Psoas muscle (tissue), 8 donors: ENCODE measurements around the gene NOC2L. TPM values are rescaled to one million over a fixed set of nuclear protein-coding genes. Genes with fewer than 3 reads are reported as not detected.

Experiments used
- ATAC-seq, 4 donors: fragments of 200-7000 bp; cut with Tn5 transposase; one replicate each; pipeline ENCODE4 v1.9.1; 2020; ENCODE audit warnings: moderate library complexity in 3 of 4, mild to moderate bottlenecking in 2 of 4
- DNase-seq, 2 donors: peaks; one replicate each; pipeline ENCODE4 v3.0.0-alpha.2; 2020
- H3K27ac ChIP-seq: fragments of 200-600 bp; one replicate; pipeline ENCODE4 v1.8.0; 2022
- H3K27me3 ChIP-seq, 3 donors: fragments of 200-600 bp in 1 of 3; one replicate each; pipeline versions ENCODE4 v1.6.1 to v1.8.0; 2013 to 2022; ENCODE audit warnings: low read length in 2 of 3, mild to moderate bottlenecking in 2 of 3, moderate library complexity in 1 of 3; ENCODE audit not compliant: insufficient read depth in 3 of 3
- H3K36me3 ChIP-seq, 2 donors: fragments of 200-600 bp in 1 of 2; one replicate each; pipeline versions ENCODE4 v1.6.1 to v1.8.0; 2013 to 2022; ENCODE audit warnings: low read depth in 1 of 2, mild to moderate bottlenecking in 1 of 2, moderate library complexity in 1 of 2; ENCODE audit not compliant: insufficient read depth in 1 of 2
- H3K4me1 ChIP-seq: fragments of 200-600 bp; one replicate; pipeline ENCODE4 v1.8.0; 2022
- H3K4me3 ChIP-seq: fragments of 200-600 bp; one replicate; pipeline ENCODE4 v1.8.0; 2022; ENCODE audit warnings: mild to moderate bottlenecking
- H3K9me3 ChIP-seq: fragments of 200-600 bp; one replicate; pipeline ENCODE4 v1.8.0; 2022
- WGBS, 3 donors: extraction: QIAGEN DNeasy Blood & Tissue Kit; methylation state at CpG; one replicate each; pipeline versions ENCODE4 v1.1.6 to v1.1.7; 2013; 5-methylcytosine and 5-hydroxymethylcytosine counted together
- intact Hi-C, 2 donors: fragments of 100-400 bp; cut with DNase I; formaldehyde crosslinking; loops; one replicate each; pipeline versions ENCODE4 v1.11.0 to v1.14.2; 2022
- polyA plus RNA-seq, 3 donors: library from polyadenylated mRNA; stranded (reverse); fragments of 200-250 nt; gene quantifications; one replicate each; pipeline ENCODE4 v1.2.3, GENCODE V29; 2013
- total RNA-seq, 4 donors: library from RNA; stranded (reverse); fragmentation: NEBNext Ultra II Directional in 2 of 4; extraction: Animal tissue kit (Norgen Biotek cat#: 25700) in 2 of 4; gene quantifications; one replicate each; pipeline versions ENCODE4 v1.2.1 to v1.2.4, GENCODE V29; 2021 to 2023
- TF ChIP-seq, protein P1 (sequence below): fragments of 200-600 bp; IDR thresholded peaks from one replicate; pipeline ENCODE4 v1.8.0; 2022; ENCODE audit warnings: antibody characterized with exemption
- donor health status: healthy with polysubstance abuse.
- donor health status: DM: no; HTN: no; CAD: no; lungs with moderate emphysema.
- donor health status: Bipolar disorder and iron deficiency.
- donor health status: healthy.
- donor health status: DM: yes; HTN: yes; CAD: no.
- donor health status: DM: no; HTN: no; CAD: no.
- donor health status: DM: no; HTN: no; CAD: no.
- donor health status: DM: yes; HTN: yes; CAD: no.

Gene NOC2L
- total and polyA plus RNA-seq, 7 donors = 61.4 to 106 (median 85.3) TPM

DNA sequence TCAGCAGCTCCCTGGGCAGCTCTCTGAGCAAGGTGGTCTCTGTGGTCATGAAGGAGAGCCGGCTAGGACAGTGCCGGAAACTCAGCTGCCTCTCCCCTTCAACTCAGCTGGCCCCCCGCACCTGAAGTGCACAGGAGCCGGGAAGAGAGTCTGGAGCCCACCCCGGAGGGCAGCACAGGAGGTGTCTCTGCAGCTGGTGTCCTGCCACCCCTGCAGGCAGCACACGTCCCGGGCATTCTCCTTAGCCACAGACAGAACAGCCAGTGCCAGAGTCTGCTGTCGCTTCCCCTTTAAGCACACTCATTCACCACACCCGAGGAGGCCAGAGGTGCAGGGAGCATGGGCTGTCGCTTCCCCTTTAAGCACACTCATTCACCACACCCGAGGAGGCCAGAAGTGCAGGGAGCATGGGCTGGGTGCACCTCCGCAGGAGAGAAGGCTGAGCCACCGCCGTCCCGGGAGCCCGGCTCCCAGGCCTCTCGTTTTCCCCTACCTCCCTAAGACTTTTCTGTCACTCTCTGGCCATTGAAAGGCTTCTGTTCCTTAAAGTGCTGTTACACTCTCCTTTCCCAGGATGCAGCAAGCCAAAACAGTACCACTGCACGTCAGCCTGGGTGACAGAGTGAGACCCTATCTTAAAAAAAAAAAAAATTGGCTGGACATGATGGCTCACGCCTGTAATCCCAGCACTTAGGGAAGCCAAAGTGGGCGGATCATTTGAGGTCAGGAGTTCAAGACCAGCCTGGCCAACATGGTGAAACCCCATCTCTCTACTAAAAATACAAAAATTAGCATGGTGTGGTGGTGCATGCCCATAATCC lies 52.2 kb downstream of the NOC2L start:
- TF ChIP-seq, protein P1, sequence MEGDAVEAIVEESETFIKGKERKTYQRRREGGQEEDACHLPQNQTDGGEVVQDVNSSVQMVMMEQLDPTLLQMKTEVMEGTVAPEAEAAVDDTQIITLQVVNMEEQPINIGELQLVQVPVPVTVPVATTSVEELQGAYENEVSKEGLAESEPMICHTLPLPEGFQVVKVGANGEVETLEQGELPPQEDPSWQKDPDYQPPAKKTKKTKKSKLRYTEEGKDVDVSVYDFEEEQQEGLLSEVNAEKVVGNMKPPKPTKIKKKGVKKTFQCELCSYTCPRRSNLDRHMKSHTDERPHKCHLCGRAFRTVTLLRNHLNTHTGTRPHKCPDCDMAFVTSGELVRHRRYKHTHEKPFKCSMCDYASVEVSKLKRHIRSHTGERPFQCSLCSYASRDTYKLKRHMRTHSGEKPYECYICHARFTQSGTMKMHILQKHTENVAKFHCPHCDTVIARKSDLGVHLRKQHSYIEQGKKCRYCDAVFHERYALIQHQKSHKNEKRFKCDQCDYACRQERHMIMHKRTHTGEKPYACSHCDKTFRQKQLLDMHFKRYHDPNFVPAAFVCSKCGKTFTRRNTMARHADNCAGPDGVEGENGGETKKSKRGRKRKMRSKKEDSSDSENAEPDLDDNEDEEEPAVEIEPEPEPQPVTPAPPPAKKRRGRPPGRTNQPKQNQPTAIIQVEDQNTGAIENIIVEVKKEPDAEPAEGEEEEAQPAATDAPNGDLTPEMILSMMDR = no peak
- peak; percentile 15 to 39 for DNase-seq
- Histone ChIP-seq H3K4me3 (no peak overlapping the region), H3K36me3 (no peaks in the 10 kb centered on the region), H3K27ac (no peak overlapping the region), H3K9me3 (no peaks in the 10 kb centered on the region), H3K4me1 (peaks cover 5% of the 10 kb centered on the region), H3K27me3 (peaks cover 0 to 54% (median 19%) of the 10 kb centered on the region in 3 donors)
- no peak for ATAC-seq
- intact Hi-C loops = no loop called here
- 54 to 60% (median 55%) methylated on average over 20 of the region's 20 CpGs for WGBS, 3 donors

DNA sequence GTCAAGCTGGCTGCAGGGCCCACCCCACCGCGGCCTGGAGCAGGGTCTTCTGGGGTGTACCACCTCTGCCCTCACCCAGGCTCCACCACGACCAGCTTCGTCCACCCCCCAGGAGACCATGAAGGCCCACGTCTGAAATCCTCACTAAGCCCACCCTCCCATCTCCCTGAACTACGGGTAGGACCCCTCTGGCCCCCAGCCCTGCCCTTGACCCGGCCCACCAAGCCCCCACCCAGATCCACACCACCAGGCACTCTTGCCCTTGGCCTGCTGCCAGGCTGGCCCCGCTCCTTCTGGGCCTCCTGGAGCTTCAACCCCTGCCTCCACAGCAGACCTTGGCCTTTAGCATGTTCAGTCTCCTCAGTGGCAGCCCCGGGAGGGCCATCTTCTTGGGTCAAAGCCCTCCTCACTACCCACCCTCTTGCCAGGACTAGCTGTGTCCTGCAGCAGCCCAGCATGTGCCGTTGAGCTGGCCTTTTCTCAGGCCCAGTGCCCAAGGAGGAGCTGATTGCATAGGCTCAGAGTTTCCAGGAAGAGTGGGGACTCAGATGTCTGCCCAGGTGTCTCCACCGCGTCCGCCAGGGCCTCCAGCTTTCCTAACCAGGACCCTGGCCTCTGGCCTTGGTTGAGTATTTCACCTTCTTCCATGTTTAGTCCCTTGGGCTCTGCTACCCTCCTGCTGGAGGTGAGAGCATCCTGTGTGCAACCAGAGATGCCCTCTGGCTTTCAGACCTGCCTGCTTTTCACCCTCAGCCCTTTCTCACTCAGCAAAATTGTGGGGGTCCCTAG lies 53.1 kb downstream of the NOC2L start:
- Histone ChIP-seq H3K4me1 (peaks cover 5% of the 10 kb centered on the region), H3K27ac (no peak overlapping the region), H3K9me3 (no peaks in the 10 kb centered on the region), H3K36me3 (no peaks in the 10 kb centered on the region), H3K27me3 (peaks cover 0 to 49% (median 19%) of the 10 kb centered on the region in 3 donors), H3K4me3 (no peak overlapping the region)
- 61 to 78% (median 63%) methylated on average over 13 of the region's 13 CpGs for WGBS, 3 donors
- intact Hi-C loops = loop anchor here in 1 of 2 donors (2.0 kb wide), 1 partner anchor 155 kb away; no protein-coding TSS in a partner anchor
- TF ChIP-seq, protein P1 = no peak
- ATAC-seq = no peak
- DNase-seq = peak; percentile 27 to 52

DNA sequence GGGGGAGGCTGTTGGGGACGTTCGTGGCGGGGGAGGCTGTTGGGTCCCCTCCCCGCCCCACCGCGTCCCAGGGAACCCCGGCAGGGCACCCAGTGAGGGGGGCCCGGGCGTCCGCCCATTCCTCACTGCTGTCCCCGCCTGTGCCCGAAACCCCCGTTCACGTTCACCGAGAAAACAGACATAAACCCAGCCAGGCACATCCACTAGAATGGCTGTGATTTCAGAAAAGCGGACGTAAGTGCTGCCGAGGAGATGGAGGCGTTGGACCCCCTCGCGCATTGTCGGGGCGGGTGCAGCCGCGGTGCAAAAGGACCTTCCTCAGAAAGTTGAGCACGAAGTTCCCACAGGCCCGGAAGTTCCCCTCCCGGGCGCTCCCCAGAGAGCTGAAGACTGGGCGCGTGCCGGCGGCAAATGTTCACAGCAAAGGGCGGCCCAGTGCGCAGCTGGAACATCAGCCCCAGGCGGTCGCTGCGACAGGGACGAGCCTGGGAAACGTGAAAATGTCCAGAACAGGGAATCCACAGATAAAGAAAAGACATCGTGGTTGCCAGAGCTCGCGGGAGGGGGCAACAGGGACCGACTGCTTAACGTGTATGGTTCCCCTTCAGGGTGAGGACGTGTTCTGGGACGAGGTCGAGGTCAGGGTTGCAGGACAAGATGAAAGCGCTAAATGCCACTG lies 53.8 kb downstream of the NOC2L start:
- Histone ChIP-seq H3K27ac (no peak overlapping the region), H3K36me3 (no peaks in the 10 kb centered on the region), H3K4me1 (peaks cover 5% of the 10 kb centered on the region), H3K9me3 (no peaks in the 10 kb centered on the region), H3K27me3 (peaks cover 0 to 42% (median 16%) of the 10 kb centered on the region in 3 donors), H3K4me3 (peak overlapping the region; percentile 53)
- TF ChIP-seq, protein P1 = no peak
- 9 to 23% (median 11%) methylated on average over 37 to 49 of the region's 49 CpGs for WGBS, 3 donors
- ATAC-seq = peak in 3 of 4 donors; percentile 13 to 60 (median 18)
- intact Hi-C loops = loop anchor here in 1 of 2 donors (2.0 kb wide), 1 partner anchor 156 kb away; no protein-coding TSS in a partner anchor
- DNase-seq = peak; percentile 61 to 81

DNA sequence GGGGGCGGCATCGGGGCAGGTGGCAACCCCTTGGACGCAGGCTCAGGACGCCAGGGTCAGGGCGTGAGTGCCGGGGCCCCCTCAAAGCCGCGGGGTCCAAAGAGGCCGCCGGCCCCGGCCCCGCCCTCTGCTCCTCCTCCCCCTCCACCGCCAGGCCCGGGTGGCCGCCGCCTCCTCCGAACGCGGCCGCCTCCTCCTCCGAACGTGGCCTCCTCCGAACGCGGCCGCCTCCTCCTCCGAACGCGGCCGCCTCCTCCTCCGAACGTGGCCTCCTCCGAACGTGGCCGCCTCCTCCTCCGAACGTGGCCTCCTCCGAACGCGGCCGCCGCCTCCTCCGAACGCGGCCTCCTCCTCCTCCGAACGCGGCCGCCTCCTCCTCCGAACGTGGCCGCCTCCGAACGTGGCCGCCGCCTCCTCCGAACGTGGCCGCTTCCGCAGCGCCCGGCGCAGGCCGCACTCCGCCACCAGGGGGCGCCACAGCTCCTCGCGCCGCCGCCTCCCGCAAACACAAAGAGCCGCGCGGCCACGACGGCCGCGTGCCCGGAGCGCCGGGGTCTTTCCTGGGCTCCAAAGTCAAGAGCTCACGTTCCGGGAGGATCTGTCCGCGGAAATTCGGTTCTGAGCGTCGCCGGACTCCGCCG lies 54.6 kb downstream of the NOC2L start:
- no peaks in the 10 kb centered on the region for H3K9me3 ChIP-seq
- peaks cover 0 to 42% (median 18%) of the 10 kb centered on the region in 3 donors for H3K27me3 ChIP-seq
- DNase-seq (peak; percentile 81 to 91), ATAC-seq (peak; percentile 86 to 96 (median 93))
- peak overlapping the region; percentile 53 for H3K4me3 ChIP-seq
- WGBS, 3 donors = 1 to 5% (median 1%) methylated on average over 33 to 91 of the region's 91 CpGs
- H3K36me3 ChIP-seq = no peaks in the 10 kb centered on the region
- no peak overlapping the region for H3K27ac ChIP-seq
- TF ChIP-seq, protein P1 = peak; percentile 89
- intact Hi-C loops = loop anchor here in 1 of 2 donors (1.0 to 5.0 kb wide), 3 partner anchors 35 to 156 kb away; no protein-coding TSS in a partner anchor
- peaks cover 5% of the 10 kb centered on the region for H3K4me1 ChIP-seq
